NOMO-1 (cell line): ENCODE data around the gene DAP.
"Not testable (repeated sequence)": the region's sequence is repeated elsewhere in the genome, so short reads cannot be mapped to it uniquely, and the experiment has no call there.

Experiments
- DNase-seq, 2 experiments: peaks; one replicate each; lab custom pipeline; 2025; ENCODE audit not compliant: unreplicated experiment in 2 of 2; lab: John Stamatoyannopoulos, UW

DAP gene

GRCh38 chr5:10674582-10674981 lies 86.5 kb downstream of the DAP start:
- no peak for DNase-seq

GRCh38 chr5:10674096-10674495 lies 86.9 kb downstream of the DAP start:
- DNase-seq: no peak

- DNase-seq: no peak
Observed at GRCh38 chr5:10673407-10673806, 87.6 kb downstream of the DAP start.

GRCh38 chr5:10673017-10673389 lies 88.0 kb downstream of the DAP start:
- DNase-seq: no peak

- DNase-seq: no peak
Observed at GRCh38 chr5:10672146-10673016, 88.7 kb downstream of the DAP start.

GRCh38 chr5:10671041-10672008 lies 89.7 kb downstream of the DAP start:
- DNase-seq: peak; percentile 82 to 98

GRCh38 chr5:10669983-10670382 lies 91.1 kb downstream of the DAP start:
- no peak for DNase-seq

- DNase-seq: no peak
Observed at GRCh38 chr5:10668697-10669096, 92.3 kb downstream of the DAP start.

- no peak for DNase-seq
Observed at GRCh38 chr5:10667431-10668057, 93.5 kb downstream of the DAP start.

- no peak for DNase-seq
Observed at GRCh38 chr5:10666531-10667299, 94.3 kb downstream of the DAP start.

GRCh38 chr5:10665799-10666198 lies 95.2 kb downstream of the DAP start:
- no peak for DNase-seq

GRCh38 chr5:10664180-10664769 lies 96.8 kb downstream of the DAP start:
- DNase-seq: not testable (repeated sequence)

- DNase-seq: no peak
Observed at GRCh38 chr5:10663489-10664179, 97.4 kb downstream of the DAP start.

- peak; percentile 46 to 63 for DNase-seq
Observed at GRCh38 chr5:10662661-10663488, 98.2 kb downstream of the DAP start.

GRCh38 chr5:10662083-10662482 lies 99.0 kb downstream of the DAP start:
- no peak for DNase-seq

GRCh38 chr5:10661401-10661800 lies 99.6 kb downstream of the DAP start:
- DNase-seq: no peak

GRCh38 chr5:10660720-10661387 lies 100.2 kb downstream of the DAP start:
- no peak for DNase-seq

GRCh38 chr5:10660135-10660534 lies 100.9 kb downstream of the DAP start:
- no peak for DNase-seq
